GM21360 (cell line): ENCODE measurements around the gene PLCB3.

Source experiments
- ATAC-seq: cut with Tn5 transposase; IDR thresholded peaks from one replicate; pipeline ENCODE4 v1.9.1; 2021; ENCODE audit warnings: mild to moderate bottlenecking, moderate library complexity; ENCODE audit not compliant: unreplicated experiment

PLCB3 gene

GRCh38 chr11:64249563-64250414, 1.5 kb upstream of the PLCB3 start:
- no peak for ATAC-seq

- ATAC-seq: no peak
These were observed 815 bp upstream of the PLCB3 start for GRCh38 chr11:64250415-64251015.

GRCh38 chr11:64251753-64252002, 348 bp downstream of the PLCB3 start:
- ATAC-seq: no peak

GRCh38 chr11:64252003-64252872, 908 bp downstream of the PLCB3 start:
- ATAC-seq: no peak

GRCh38 chr11:64253043-64253442, 1.7 kb downstream of the PLCB3 start:
- no peak for ATAC-seq

GRCh38 chr11:64253481-64253880, 2.2 kb downstream of the PLCB3 start:
- ATAC-seq: no peak

GRCh38 chr11:64254326-64254725, 3.0 kb downstream of the PLCB3 start:
- ATAC-seq: no peak

- no peak for ATAC-seq
These were observed 4.1 kb downstream of the PLCB3 start for GRCh38 chr11:64255135-64256128.

- no peak for ATAC-seq
These were observed 5.0 kb downstream of the PLCB3 start for GRCh38 chr11:64256300-64256699.

GRCh38 chr11:64258356-64258755, 7.0 kb downstream of the PLCB3 start:
- ATAC-seq: no peak

- ATAC-seq: no peak
These were observed 7.7 kb downstream of the PLCB3 start for GRCh38 chr11:64258946-64259532.

- ATAC-seq: no peak
These were observed 8.3 kb downstream of the PLCB3 start for GRCh38 chr11:64259533-64260067.

GRCh38 chr11:64260147-64260708, 8.9 kb downstream of the PLCB3 start:
- no peak for ATAC-seq

GRCh38 chr11:64261556-64262080, 10.3 kb downstream of the PLCB3 start:
- ATAC-seq: no peak

- no peak for ATAC-seq
These were observed 11.1 kb downstream of the PLCB3 start for GRCh38 chr11:64262271-64263002.

- ATAC-seq: no peak
These were observed 12.0 kb downstream of the PLCB3 start for GRCh38 chr11:64263021-64263946.

- ATAC-seq: no peak
These were observed 12.6 kb downstream of the PLCB3 start for GRCh38 chr11:64263947-64264317.

- ATAC-seq: no peak
These were observed 13.1 kb downstream of the PLCB3 start for GRCh38 chr11:64264371-64264852.
